ENCODE data around the gene DOCK10. TPM values are rescaled to one million over a fixed set of nuclear protein-coding genes. Genes with fewer than 3 reads are reported as not detected.

DOCK10 gene
- total RNA-seq, 1 experiment from 2014 or later = 2.9 TPM

DNA sequence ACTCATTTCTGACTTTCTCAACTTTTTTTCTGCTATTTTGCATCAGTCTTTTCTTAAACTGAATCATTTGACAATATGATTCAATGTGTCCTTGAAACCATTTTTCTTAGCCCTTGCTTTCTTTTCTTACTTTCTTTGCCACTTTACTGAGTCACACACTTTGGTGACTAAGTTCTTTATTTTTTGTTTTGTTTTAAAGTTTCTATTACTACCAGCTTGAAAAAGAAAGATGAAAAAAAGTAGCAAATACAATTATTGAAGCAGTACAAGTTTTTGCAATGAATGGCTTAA lies 116.5 kb downstream of the DOCK10 start:
- CTCF ChIA-PET = no interaction called here

More for the DNA sequence above, 116.5 kb downstream of the DOCK10 start:
- H3K4me3 Mint-ChIP-seq = no peak overlapping the region
- no peaks in the 10 kb centered on the region for H3K36me3 Mint-ChIP-seq
- TF ChIP-seq, protein P1, sequence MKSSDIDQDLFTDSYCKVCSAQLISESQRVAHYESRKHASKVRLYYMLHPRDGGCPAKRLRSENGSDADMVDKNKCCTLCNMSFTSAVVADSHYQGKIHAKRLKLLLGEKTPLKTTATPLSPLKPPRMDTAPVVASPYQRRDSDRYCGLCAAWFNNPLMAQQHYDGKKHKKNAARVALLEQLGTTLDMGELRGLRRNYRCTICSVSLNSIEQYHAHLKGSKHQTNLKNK (CRISPR knock-in tag; IDR thresholded peaks at IDR 0.05) = no peak
- no peak for TF ChIP-seq E2F5 (CRISPR knock-in tag; IDR thresholded peaks at IDR 0.05)
- TF ChIP-seq, protein P2, sequence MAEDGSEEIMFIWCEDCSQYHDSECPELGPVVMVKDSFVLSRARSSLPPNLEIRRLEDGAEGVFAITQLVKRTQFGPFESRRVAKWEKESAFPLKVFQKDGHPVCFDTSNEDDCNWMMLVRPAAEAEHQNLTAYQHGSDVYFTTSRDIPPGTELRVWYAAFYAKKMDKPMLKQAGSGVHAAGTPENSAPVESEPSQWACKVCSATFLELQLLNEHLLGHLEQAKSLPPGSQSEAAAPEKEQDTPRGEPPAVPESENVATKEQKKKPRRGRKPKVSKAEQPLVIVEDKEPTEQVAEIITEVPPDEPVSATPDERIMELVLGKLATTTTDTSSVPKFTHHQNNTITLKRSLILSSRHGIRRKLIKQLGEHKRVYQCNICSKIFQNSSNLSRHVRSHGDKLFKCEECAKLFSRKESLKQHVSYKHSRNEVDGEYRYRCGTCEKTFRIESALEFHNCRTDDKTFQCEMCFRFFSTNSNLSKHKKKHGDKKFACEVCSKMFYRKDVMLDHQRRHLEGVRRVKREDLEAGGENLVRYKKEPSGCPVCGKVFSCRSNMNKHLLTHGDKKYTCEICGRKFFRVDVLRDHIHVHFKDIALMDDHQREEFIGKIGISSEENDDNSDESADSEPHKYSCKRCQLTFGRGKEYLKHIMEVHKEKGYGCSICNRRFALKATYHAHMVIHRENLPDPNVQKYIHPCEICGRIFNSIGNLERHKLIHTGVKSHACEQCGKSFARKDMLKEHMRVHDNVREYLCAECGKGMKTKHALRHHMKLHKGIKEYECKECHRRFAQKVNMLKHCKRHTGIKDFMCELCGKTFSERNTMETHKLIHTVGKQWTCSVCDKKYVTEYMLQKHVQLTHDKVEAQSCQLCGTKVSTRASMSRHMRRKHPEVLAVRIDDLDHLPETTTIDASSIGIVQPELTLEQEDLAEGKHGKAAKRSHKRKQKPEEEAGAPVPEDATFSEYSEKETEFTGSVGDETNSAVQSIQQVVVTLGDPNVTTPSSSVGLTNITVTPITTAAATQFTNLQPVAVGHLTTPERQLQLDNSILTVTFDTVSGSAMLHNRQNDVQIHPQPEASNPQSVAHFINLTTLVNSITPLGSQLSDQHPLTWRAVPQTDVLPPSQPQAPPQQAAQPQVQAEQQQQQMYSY (CRISPR knock-in tag; IDR thresholded peaks at IDR 0.05) = no peak
- TF ChIP-seq ATF3 (CRISPR knock-in tag; conservative IDR thresholded peaks at IDR 0.05) = no peak
- no peak for TF ChIP-seq SOX15 (CRISPR knock-in tag; IDR thresholded peaks at IDR 0.05)
- TF ChIP-seq HMGA2 (CRISPR knock-in tag; IDR thresholded peaks at IDR 0.05) = no peak
- no peak for TF ChIP-seq SP1 (CRISPR knock-in tag; conservative IDR thresholded peaks at IDR 0.05)
- TF ChIP-seq, protein P3, sequence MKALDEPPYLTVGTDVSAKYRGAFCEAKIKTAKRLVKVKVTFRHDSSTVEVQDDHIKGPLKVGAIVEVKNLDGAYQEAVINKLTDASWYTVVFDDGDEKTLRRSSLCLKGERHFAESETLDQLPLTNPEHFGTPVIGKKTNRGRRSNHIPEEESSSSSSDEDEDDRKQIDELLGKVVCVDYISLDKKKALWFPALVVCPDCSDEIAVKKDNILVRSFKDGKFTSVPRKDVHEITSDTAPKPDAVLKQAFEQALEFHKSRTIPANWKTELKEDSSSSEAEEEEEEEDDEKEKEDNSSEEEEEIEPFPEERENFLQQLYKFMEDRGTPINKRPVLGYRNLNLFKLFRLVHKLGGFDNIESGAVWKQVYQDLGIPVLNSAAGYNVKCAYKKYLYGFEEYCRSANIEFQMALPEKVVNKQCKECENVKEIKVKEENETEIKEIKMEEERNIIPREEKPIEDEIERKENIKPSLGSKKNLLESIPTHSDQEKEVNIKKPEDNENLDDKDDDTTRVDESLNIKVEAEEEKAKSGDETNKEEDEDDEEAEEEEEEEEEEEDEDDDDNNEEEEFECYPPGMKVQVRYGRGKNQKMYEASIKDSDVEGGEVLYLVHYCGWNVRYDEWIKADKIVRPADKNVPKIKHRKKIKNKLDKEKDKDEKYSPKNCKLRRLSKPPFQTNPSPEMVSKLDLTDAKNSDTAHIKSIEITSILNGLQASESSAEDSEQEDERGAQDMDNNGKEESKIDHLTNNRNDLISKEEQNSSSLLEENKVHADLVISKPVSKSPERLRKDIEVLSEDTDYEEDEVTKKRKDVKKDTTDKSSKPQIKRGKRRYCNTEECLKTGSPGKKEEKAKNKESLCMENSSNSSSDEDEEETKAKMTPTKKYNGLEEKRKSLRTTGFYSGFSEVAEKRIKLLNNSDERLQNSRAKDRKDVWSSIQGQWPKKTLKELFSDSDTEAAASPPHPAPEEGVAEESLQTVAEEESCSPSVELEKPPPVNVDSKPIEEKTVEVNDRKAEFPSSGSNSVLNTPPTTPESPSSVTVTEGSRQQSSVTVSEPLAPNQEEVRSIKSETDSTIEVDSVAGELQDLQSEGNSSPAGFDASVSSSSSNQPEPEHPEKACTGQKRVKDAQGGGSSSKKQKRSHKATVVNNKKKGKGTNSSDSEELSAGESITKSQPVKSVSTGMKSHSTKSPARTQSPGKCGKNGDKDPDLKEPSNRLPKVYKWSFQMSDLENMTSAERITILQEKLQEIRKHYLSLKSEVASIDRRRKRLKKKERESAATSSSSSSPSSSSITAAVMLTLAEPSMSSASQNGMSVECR (CRISPR knock-in tag; IDR thresholded peaks at IDR 0.05; ENCODE audit: borderline replicate concordance) = no peak
- TF ChIP-seq ZNF263 (CRISPR knock-in tag; IDR thresholded peaks at IDR 0.05; ENCODE audit: low read depth) = no peak
- TF ChIP-seq JUN (CRISPR knock-in tag; IDR thresholded peaks at IDR 0.05) = no peak
- no peak for TF ChIP-seq ELF4 (CRISPR knock-in tag; IDR thresholded peaks at IDR 0.05; ENCODE audit: low read depth)
- no peak for TF ChIP-seq TP53 (CRISPR knock-in tag; IDR thresholded peaks at IDR 0.05)
- no peak for TF ChIP-seq ZNF232 (CRISPR knock-in tag; IDR thresholded peaks at IDR 0.05)
- TF ChIP-seq ZNF671 (CRISPR knock-in tag; IDR thresholded peaks at IDR 0.05) = no peak
- TF ChIP-seq, protein P4, sequence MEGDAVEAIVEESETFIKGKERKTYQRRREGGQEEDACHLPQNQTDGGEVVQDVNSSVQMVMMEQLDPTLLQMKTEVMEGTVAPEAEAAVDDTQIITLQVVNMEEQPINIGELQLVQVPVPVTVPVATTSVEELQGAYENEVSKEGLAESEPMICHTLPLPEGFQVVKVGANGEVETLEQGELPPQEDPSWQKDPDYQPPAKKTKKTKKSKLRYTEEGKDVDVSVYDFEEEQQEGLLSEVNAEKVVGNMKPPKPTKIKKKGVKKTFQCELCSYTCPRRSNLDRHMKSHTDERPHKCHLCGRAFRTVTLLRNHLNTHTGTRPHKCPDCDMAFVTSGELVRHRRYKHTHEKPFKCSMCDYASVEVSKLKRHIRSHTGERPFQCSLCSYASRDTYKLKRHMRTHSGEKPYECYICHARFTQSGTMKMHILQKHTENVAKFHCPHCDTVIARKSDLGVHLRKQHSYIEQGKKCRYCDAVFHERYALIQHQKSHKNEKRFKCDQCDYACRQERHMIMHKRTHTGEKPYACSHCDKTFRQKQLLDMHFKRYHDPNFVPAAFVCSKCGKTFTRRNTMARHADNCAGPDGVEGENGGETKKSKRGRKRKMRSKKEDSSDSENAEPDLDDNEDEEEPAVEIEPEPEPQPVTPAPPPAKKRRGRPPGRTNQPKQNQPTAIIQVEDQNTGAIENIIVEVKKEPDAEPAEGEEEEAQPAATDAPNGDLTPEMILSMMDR (IDR thresholded peaks at IDR 0.05) = no peak
- TF ChIP-seq, protein P5, sequence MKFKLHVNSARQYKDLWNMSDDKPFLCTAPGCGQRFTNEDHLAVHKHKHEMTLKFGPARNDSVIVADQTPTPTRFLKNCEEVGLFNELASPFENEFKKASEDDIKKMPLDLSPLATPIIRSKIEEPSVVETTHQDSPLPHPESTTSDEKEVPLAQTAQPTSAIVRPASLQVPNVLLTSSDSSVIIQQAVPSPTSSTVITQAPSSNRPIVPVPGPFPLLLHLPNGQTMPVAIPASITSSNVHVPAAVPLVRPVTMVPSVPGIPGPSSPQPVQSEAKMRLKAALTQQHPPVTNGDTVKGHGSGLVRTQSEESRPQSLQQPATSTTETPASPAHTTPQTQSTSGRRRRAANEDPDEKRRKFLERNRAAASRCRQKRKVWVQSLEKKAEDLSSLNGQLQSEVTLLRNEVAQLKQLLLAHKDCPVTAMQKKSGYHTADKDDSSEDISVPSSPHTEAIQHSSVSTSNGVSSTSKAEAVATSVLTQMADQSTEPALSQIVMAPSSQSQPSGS (CRISPR knock-in tag; IDR thresholded peaks at IDR 0.05; ENCODE audit: borderline replicate concordance, low read depth) = no peak
- no peaks in the 10 kb centered on the region; the same call in 1 of the 2 replicates for H3K27me3 Mint-ChIP-seq (ENCODE audit: low read depth)
- DNase-seq (ENCODE audit: low spot score) (no peak), ATAC-seq (no peak)
- POLR2A ChIA-PET = no interaction called here
- H3K9me3 Mint-ChIP-seq = no peaks in the 10 kb centered on the region
- peaks cover 6% of the 10 kb centered on the region; the same call in 1 of the 2 replicates for H3K4me1 Mint-ChIP-seq
- H3K27ac Mint-ChIP-seq = no peak overlapping the region
